ENCODE results near the gene MCM3AP.

Gene MCM3AP

GRCh38 chr21:46268371-46268770 lies 17.0 kb downstream of the MCM3AP start:
- no peaks in the 10 kb centered on the region for H3K9me3 ChIP-seq (ENCODE audit: low read length)
- H3K27ac ChIP-seq (ENCODE audit: low read depth, low read length, poor library complexity, severe bottlenecking): no peak overlapping the region
- TF ChIP-seq CTCF (IDR thresholded peaks at IDR 0.05; ENCODE audit: low read length) (no peak), EZH2 (IDR thresholded peaks at IDR 0.05; ENCODE audit: borderline replicate concordance, low read length) (no peak)
- H3K4me1 ChIP-seq (ENCODE audit: insufficient read depth, low read length, severe bottlenecking): no peaks in the 10 kb centered on the region
- no peak overlapping the region for H3K4me3 ChIP-seq (ENCODE audit: low read depth, low read length, poor library complexity, severe bottlenecking)
- H3K4me2 ChIP-seq (ENCODE audit: low read length): no peak overlapping the region
- H3F3A ChIP-seq (ENCODE audit: insufficient read depth, low read length): no peaks in the 10 kb centered on the region
- no peaks in the 10 kb centered on the region for H3K79me2 ChIP-seq (ENCODE audit: insufficient read depth, low read length)
- H2AFZ ChIP-seq (ENCODE audit: low read length): no peak overlapping the region
- no peak overlapping the region for H3K9ac ChIP-seq (ENCODE audit: low read length)
- no peaks in the 10 kb centered on the region for H3K9me2 ChIP-seq (ENCODE audit: low read depth, low read length)
- peaks cover 92% of the 10 kb centered on the region for H3K36me3 ChIP-seq (ENCODE audit: insufficient read depth, low read length)
- no peaks in the 10 kb centered on the region for H4K20me1 ChIP-seq (ENCODE audit: insufficient read depth, low read length)
- no peaks in the 10 kb centered on the region for H3K27me3 ChIP-seq (ENCODE audit: insufficient read depth, low read length)

- no peak overlapping the region for H3K9ac ChIP-seq (ENCODE audit: low read length)
- no peaks in the 10 kb centered on the region for H3K4me1 ChIP-seq (ENCODE audit: insufficient read depth, low read length, severe bottlenecking)
- H4K20me1 ChIP-seq (ENCODE audit: insufficient read depth, low read length): no peaks in the 10 kb centered on the region
- no peaks in the 10 kb centered on the region for H3K9me3 ChIP-seq (ENCODE audit: low read length)
- no peaks in the 10 kb centered on the region for H3K9me2 ChIP-seq (ENCODE audit: low read depth, low read length)
- no peak overlapping the region for H3K27ac ChIP-seq (ENCODE audit: low read depth, low read length, poor library complexity, severe bottlenecking)
- no peaks in the 10 kb centered on the region for H3K79me2 ChIP-seq (ENCODE audit: insufficient read depth, low read length)
- no peak overlapping the region for H2AFZ ChIP-seq (ENCODE audit: low read length)
- H3K36me3 ChIP-seq (ENCODE audit: insufficient read depth, low read length): peaks cover 89% of the 10 kb centered on the region
- H3K4me3 ChIP-seq (ENCODE audit: low read depth, low read length, poor library complexity, severe bottlenecking): no peak overlapping the region
- TF ChIP-seq EZH2 (IDR thresholded peaks at IDR 0.05; ENCODE audit: borderline replicate concordance, low read length): no peak
- TF ChIP-seq CTCF (IDR thresholded peaks at IDR 0.05; ENCODE audit: low read length): no peak
- no peak overlapping the region for H3K4me2 ChIP-seq (ENCODE audit: low read length)
- no peaks in the 10 kb centered on the region for H3F3A ChIP-seq (ENCODE audit: insufficient read depth, low read length)
- H3K27me3 ChIP-seq (ENCODE audit: insufficient read depth, low read length): no peaks in the 10 kb centered on the region
Observed at GRCh38 chr21:46266946-46267345, 18.5 kb downstream of the MCM3AP start.

GRCh38 chr21:46265736-46266525 lies 19.5 kb downstream of the MCM3AP start:
- no peaks in the 10 kb centered on the region for H3K79me2 ChIP-seq (ENCODE audit: insufficient read depth, low read length)
- H3K4me3 ChIP-seq (ENCODE audit: low read depth, low read length, poor library complexity, severe bottlenecking): no peak overlapping the region
- H3K27ac ChIP-seq (ENCODE audit: low read depth, low read length, poor library complexity, severe bottlenecking): no peak overlapping the region
- no peak overlapping the region for H3K4me2 ChIP-seq (ENCODE audit: low read length)
- H3K4me1 ChIP-seq (ENCODE audit: insufficient read depth, low read length, severe bottlenecking): no peaks in the 10 kb centered on the region
- H3F3A ChIP-seq (ENCODE audit: insufficient read depth, low read length): no peaks in the 10 kb centered on the region
- peaks cover 89% of the 10 kb centered on the region for H3K36me3 ChIP-seq (ENCODE audit: insufficient read depth, low read length)
- no peaks in the 10 kb centered on the region for H3K27me3 ChIP-seq (ENCODE audit: insufficient read depth, low read length)
- H2AFZ ChIP-seq (ENCODE audit: low read length): no peak overlapping the region
- TF ChIP-seq EZH2 (IDR thresholded peaks at IDR 0.05; ENCODE audit: borderline replicate concordance, low read length) (no peak), CTCF (IDR thresholded peaks at IDR 0.05; ENCODE audit: low read length) (no peak)
- H4K20me1 ChIP-seq (ENCODE audit: insufficient read depth, low read length): no peaks in the 10 kb centered on the region
- H3K9me2 ChIP-seq (ENCODE audit: low read depth, low read length): no peaks in the 10 kb centered on the region
- no peak overlapping the region for H3K9ac ChIP-seq (ENCODE audit: low read length)
- H3K9me3 ChIP-seq (ENCODE audit: low read length): no peaks in the 10 kb centered on the region

Measured in OCI-LY1 (cell line).